ENCODE measurements around the gene CDHR2.

CDHR2 gene

DNA sequence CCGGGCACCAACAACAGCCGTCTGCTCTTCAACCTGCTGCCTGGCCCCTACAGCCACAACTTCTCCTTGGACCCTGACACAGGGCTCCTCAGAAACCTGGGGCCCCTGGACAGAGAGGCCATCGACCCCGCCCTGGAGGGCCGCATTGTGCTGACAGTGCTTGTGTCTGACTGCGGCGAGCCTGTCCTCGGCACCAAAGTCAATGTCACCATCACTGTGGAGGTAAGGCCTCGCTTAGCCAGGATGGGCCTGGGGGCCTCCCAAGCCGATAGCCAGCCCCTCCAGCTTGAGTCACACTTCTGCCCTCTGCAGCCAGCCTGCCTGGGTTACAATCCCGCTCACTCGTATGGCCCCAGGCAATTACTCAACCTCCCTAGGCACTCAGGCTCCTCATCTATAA lies 32.2 kb downstream of the CDHR2 start:
- no peak overlapping the region for H3K4me3 ChIP-seq
- intact Hi-C loops (cut with DNase I; ENCODE audit: low total_unique reads) = no loop called here
- no peak overlapping the region for H3K27ac ChIP-seq
- H3K9me3 ChIP-seq = peaks cover 0 to 21% (median 21%) of the 10 kb centered on the region in 3 donors
- peaks cover 0 to 19% of the 10 kb centered on the region in 2 donors for H3K27me3 ChIP-seq
- TF ChIP-seq, protein P1, sequence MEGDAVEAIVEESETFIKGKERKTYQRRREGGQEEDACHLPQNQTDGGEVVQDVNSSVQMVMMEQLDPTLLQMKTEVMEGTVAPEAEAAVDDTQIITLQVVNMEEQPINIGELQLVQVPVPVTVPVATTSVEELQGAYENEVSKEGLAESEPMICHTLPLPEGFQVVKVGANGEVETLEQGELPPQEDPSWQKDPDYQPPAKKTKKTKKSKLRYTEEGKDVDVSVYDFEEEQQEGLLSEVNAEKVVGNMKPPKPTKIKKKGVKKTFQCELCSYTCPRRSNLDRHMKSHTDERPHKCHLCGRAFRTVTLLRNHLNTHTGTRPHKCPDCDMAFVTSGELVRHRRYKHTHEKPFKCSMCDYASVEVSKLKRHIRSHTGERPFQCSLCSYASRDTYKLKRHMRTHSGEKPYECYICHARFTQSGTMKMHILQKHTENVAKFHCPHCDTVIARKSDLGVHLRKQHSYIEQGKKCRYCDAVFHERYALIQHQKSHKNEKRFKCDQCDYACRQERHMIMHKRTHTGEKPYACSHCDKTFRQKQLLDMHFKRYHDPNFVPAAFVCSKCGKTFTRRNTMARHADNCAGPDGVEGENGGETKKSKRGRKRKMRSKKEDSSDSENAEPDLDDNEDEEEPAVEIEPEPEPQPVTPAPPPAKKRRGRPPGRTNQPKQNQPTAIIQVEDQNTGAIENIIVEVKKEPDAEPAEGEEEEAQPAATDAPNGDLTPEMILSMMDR (IDR thresholded peaks at IDR 0.05) = no peak
- no peaks in the 10 kb centered on the region for H3K36me3 ChIP-seq
- no peak for DNase-seq
- H3K4me1 ChIP-seq = no peaks in the 10 kb centered on the region

DNA sequence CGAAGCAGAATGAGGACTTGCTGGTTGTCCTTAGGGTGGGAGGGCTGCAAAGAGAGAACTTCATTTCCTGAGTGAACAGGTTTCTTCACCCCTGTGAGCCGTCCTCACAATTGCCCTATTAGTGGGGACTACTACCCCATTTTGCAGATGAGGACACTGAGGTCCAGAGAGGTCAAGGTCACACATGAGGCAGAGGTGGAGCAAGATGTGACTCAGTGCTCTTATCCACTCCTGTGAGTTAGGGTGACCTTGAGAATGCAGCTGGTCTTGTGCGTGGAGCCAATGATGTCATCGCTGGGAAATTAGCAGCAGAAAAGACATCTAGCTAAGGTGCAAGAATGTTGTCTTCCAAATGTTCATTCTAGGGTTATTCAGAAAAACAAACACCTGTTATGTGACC lies 33.9 kb downstream of the CDHR2 start:
- Histone ChIP-seq H3K9me3 (peaks cover 0 to 21% (median 21%) of the 10 kb centered on the region in 3 donors), H3K27me3 (peaks cover 0 to 5% of the 10 kb centered on the region in 2 donors), H3K4me1 (no peaks in the 10 kb centered on the region), H3K27ac (no peak overlapping the region), H3K4me3 (no peak overlapping the region), H3K36me3 (no peaks in the 10 kb centered on the region)
- no peak for DNase-seq
- TF ChIP-seq, protein P1 (IDR thresholded peaks at IDR 0.05) = no peak
- intact Hi-C loops (cut with DNase I; ENCODE audit: low total_unique reads) = no loop called here

DNA sequence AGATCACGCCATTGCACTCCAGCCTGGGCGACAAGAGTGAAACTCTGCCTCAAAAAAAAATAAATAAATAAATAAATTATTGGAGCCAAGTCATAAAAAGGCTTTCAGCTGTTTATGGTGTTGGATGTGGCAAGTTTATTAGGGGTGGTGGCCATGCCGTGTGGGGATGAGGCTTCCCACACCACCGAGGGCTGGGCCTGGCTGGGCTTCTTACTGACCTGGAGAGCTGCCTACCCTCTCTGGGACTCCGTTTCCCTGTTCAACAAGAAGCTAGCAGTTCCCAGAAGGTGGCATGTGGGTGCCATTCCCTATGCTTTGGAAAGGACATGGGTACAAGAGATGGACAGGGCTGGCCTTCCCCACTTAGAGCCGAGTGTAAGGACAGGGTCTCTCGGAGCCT lies 38.3 kb downstream of the CDHR2 start:
- no peaks in the 10 kb centered on the region for H3K36me3 ChIP-seq
- H3K9me3 ChIP-seq = peaks cover 0 to 21% (median 21%) of the 10 kb centered on the region in 3 donors
- H3K4me3 ChIP-seq = no peak overlapping the region
- intact Hi-C loops (cut with DNase I; ENCODE audit: low total_unique reads) = no loop called here
- no peak for DNase-seq
- TF ChIP-seq, protein P1 (IDR thresholded peaks at IDR 0.05) = no peak
- H3K27ac ChIP-seq = no peak overlapping the region
- peaks cover 0 to 3% of the 10 kb centered on the region in 2 donors for H3K27me3 ChIP-seq
- H3K4me1 ChIP-seq = no peaks in the 10 kb centered on the region

DNA sequence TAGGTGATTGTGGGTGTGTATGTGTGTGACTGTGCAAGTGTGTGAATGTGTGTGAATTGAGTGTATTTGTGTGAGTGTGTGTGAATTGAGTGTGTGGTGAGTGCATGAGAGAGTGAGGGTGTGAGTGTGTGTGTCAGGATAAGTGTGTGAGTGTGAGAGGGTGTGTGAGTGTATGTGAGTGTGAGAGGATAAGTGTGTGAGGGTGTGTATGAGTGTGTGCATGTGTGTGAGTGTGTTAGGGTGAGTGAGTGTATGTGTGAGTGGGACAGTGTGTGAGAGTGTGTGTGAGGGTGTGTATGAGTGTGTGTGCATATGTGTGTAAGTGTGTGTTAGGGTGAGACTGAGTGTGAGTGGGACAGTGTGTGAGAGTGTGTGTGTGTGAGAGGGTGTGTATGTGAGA lies 39.2 kb downstream of the CDHR2 start:
- Histone ChIP-seq H3K4me1 (no peaks in the 10 kb centered on the region), H3K9me3 (peaks cover 0 to 21% (median 21%) of the 10 kb centered on the region in 3 donors), H3K27ac (no peak overlapping the region), H3K36me3 (no peaks in the 10 kb centered on the region), H3K27me3 (peaks cover 0 to 9% of the 10 kb centered on the region in 2 donors), H3K4me3 (no peak overlapping the region)
- DNase-seq = no peak
- intact Hi-C loops (cut with DNase I; ENCODE audit: low total_unique reads) = no loop called here
- TF ChIP-seq, protein P1 (IDR thresholded peaks at IDR 0.05) = no peak

DNA sequence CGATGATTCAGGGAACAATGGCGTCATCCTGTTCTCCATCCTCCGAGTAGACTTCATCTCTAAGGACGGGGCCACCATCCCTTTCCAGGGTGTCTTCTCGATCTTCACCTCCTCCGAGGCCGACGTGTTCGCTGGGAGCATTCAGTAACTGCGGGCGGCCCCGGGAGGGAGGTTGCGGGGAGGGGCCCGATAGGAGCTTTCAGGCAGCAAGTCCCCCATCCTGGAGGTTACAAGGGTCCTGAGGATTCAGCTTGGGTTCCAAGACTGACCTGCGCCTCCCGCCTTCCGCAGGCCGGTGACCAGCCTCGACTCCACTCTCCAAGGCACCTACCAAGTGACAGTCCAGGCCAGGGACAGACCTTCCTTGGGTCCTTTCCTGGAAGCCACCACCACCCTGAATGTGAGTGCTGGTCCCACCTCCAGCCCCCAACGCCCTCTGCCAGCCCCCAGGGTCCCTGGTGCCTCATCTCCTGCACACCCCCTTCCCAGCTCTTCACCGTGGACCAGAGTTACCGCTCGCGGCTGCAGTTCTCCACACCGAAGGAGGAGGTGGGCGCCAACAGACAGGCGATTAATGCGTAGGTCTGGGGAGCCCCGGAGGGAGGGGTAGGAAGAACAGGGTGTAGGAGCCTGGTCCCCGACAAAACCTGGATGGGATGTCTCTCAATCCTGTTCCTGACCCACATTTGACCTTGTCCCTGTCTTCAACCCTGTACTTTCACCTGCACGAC lies 40.1 kb downstream of the CDHR2 start:
- no peak for DNase-seq
- H3K4me3 ChIP-seq = no peak overlapping the region
- peaks cover 0 to 18% of the 10 kb centered on the region in 2 donors for H3K27me3 ChIP-seq
- H3K27ac ChIP-seq = no peak overlapping the region
- intact Hi-C loops (cut with DNase I; ENCODE audit: low total_unique reads) = no loop called here
- H3K4me1 ChIP-seq = no peaks in the 10 kb centered on the region
- H3K36me3 ChIP-seq = no peaks in the 10 kb centered on the region
- TF ChIP-seq, protein P1 (IDR thresholded peaks at IDR 0.05) = no peak
- peaks cover 0 to 20% (median 17%) of the 10 kb centered on the region in 3 donors for H3K9me3 ChIP-seq
